ENCODE measurements around the gene KIRREL3. TPM values are rescaled to one million over a fixed set of nuclear protein-coding genes. Genes with fewer than 3 reads are reported as not detected.

KIRREL3 gene
- total and polyA plus RNA-seq, 9 of the 15 experiments (the other 6 are each of a cell fraction or from before 2014, with no cell fraction given) = 0.04 to 0.10 TPM; not detected in 7

DNA sequence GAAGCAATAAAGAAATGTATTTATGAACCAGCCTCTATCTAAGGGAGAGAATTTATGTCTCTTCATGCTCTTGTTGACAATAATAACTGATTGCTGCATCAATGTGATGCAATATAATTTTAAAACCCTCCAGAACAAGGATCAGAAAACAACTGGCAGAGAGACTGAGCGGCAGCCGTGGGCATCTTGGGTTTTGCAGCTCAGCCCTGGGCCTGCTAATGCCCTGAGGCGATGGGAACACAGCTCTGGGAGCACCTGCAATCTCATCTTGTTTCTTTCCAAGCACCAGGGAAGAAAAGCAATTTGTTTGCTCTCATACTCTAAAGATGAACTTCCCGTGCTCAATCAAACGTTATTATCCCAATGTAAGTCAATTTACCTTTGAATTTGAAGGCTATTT, 399.4 kb downstream of the KIRREL3 start:
- no peaks in the 10 kb centered on the region for H3K79me2 ChIP-seq (ENCODE audit: control insufficient read depth, insufficient read depth, low read length)
- intact Hi-C loops (cut with micrococcal nuclease) (loop anchor here (10.0 kb wide), 1 partner anchor 156 kb away; no protein-coding TSS in a partner anchor), in situ Hi-C loops (cut with MboI) (no loop called here)

More for the DNA sequence above, 399.4 kb downstream of the KIRREL3 start:
- Histone ChIP-seq H3K4me3 (no peak overlapping the region), H4K20me1 (replicated peaks; ENCODE audit: control insufficient read depth, insufficient read depth, low read length) (no peaks in the 10 kb centered on the region; the same call in 1 of the 2 replicates), H3K4me2 (ENCODE audit: insufficient read depth, low read length) (no peak overlapping the region), H3K9ac (ENCODE audit: insufficient read depth in 1 of 2, low read depth in 2 of 2, low read length in 2 of 2) (no peak overlapping the region), H3K9me3 (replicated peaks; ENCODE audit: control insufficient read depth, insufficient read depth, low read depth, low read length) (no peaks in the 10 kb centered on the region), H3K9me1 (ENCODE audit: control insufficient read depth, insufficient read depth, low read length) (no peaks in the 10 kb centered on the region), H3K27me3 (ENCODE audit: control insufficient read depth in 2 of 2, insufficient read depth in 2 of 2, low read length in 2 of 2) (peaks cover 3 to 34% of the 10 kb centered on the region in 2 experiments; a peak in 4 of 5 replicates), H3K27ac (ENCODE audit: extremely low read depth, low read depth, low read length) (no peak overlapping the region), H2AFZ (ENCODE audit: low read depth, low read length) (no peak overlapping the region), H3K4me1 (replicated peaks in 1 of 2; ENCODE audit: control insufficient read depth in 2 of 2, insufficient read depth in 2 of 2, low read length in 2 of 2) (no peaks in the 10 kb centered on the region), H3K36me3 (ENCODE audit: control insufficient read depth, insufficient read depth, low read length) (no peaks in the 10 kb centered on the region)
- FAIRE-seq = no peak
- 0% methylated on average over 5 of the region's 5 CpGs for WGBS (ENCODE audit: insufficient coverage, low coverage, missing lambda C conversion rate)
- POLR2A ChIA-PET = no interaction called here
- no peak for DNase-seq (ENCODE audit: extremely low read depth in 1 of 4, low spot score in 3 of 4)
- CTCF ChIA-PET (ENCODE audit: low intra/inter-chr PET ratio) = no interaction called here
- no TSS peak for BruUV-seq (replicated peaks)
- no peak for ATAC-seq
- no peak for TF ChIP-seq PTTG1 (tag; IDR thresholded peaks at IDR 0.05; ENCODE audit: low read depth)
- TF ChIP-seq, protein P1, sequence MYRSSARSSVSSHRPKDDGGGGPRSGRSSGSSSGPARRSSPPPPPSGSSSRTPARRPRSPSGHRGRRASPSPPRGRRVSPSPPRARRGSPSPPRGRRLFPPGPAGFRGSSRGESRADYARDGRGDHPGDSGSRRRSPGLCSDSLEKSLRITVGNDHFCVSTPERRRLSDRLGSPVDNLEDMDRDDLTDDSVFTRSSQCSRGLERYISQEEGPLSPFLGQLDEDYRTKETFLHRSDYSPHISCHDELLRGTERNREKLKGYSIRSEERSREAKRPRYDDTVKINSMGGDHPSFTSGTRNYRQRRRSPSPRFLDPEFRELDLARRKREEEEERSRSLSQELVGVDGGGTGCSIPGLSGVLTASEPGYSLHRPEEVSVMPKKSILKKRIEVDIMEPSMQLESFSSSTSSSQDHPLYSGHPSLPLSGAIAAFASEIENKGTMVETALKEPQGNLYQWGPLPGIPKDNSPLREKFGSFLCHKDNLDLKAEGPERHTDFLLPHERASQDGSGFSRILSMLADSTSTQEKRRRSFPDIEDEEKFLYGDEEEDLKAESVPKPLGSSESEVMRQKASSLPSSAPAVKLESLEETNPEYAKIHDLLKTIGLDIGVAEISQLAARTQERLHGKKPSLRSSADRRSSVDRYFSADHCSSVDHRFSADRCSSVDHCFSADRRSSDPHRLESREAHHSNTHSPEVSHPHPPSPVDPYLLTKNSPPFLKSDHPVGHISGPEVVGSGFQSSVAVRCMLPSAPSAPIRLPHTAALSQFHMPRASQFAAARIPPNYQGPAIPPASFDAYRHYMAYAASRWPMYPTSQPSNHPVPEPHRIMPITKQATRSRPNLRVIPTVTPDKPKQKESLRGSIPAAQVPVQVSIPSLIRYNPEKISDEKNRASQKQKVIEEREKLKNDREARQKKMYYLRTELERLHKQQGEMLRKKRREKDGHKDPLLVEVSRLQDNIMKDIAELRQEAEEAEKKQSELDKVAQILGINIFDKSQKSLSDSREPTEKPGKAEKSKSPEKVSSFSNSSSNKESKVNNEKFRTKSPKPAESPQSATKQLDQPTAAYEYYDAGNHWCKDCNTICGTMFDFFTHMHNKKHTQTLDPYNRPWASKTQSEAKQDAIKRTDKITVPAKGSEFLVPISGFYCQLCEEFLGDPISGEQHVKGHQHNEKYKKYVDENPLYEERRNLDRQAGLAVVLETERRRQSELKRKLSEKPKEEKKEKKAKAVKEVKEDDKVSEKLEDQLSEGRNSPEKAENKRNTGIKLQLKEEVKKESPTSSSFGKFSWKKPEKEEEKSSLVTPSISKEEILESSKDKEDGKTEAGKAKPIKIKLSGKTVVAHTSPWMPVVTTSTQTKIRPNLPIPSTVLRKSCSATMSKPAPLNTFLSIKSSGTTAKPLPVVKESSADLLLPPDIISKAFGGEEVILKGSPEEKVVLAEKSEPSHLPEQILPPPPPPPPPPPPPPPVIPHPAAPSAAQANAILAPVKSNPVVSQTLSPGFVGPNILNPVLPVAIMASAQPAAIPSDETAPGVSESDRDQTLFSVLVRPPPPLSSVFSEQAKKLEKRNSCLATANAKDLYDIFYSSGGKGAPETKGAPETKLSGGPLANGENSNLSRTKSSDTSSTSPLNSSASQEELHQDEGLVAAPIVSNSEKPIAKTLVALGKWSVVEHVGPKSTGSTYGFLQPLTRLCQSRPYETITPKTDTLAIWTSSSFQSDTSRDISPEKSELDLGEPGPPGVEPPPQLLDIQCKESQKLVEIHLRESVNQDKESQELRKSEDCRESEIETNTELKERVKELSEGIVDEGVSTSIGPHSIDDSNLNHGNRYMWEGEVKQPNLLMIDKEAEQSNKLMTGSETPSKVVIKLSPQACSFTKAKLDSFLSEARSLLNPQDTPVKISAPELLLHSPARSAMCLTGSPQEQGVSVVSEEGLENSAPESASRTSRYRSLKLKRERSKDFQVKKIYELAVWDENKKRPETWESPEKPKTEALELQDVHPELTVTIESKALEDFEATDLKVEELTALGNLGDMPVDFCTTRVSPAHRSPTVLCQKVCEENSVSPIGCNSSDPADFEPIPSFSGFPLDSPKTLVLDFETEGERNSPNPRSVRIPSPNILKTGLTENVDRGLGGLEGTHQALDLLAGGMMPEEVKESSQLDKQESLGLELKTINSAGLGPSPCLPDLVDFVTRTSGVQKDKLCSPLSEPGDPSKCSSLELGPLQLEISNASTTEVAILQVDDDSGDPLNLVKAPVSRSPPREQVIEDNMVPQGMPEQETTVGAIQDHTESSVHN (IDR thresholded peaks at IDR 0.05; ENCODE audit: borderline replicate concordance in 1 of 2, low read depth in 1 of 2) = no peak
- no peak for TF ChIP-seq ZSCAN29 (IDR thresholded peaks at IDR 0.05)
- TF ChIP-seq POLR2B (IDR thresholded peaks at IDR 0.05; ENCODE audit: low read depth, partially characterized antibody) = no peak
- TF ChIP-seq ZNF311 (CRISPR knock-in tag; IDR thresholded peaks at IDR 0.05) = no peak
- no peak for TF ChIP-seq MCM2 (IDR thresholded peaks at IDR 0.05; ENCODE audit: low read depth)
- TF ChIP-seq, protein P2, sequence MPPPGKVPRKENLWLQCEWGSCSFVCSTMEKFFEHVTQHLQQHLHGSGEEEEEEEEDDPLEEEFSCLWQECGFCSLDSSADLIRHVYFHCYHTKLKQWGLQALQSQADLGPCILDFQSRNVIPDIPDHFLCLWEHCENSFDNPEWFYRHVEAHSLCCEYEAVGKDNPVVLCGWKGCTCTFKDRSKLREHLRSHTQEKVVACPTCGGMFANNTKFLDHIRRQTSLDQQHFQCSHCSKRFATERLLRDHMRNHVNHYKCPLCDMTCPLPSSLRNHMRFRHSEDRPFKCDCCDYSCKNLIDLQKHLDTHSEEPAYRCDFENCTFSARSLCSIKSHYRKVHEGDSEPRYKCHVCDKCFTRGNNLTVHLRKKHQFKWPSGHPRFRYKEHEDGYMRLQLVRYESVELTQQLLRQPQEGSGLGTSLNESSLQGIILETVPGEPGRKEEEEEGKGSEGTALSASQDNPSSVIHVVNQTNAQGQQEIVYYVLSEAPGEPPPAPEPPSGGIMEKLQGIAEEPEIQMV (tag; conservative IDR thresholded peaks at IDR 0.05; ENCODE audit: low read depth) = no peak
- no peak for TF ChIP-seq SRSF9 (IDR thresholded peaks at IDR 0.05; ENCODE audit: borderline replicate concordance, low read depth, low read length)
- TF ChIP-seq THRAP3 (IDR thresholded peaks at IDR 0.05; ENCODE audit: borderline replicate concordance) = no peak
- TF ChIP-seq ESRRB (CRISPR knock-in tag; IDR thresholded peaks at IDR 0.05; ENCODE audit: borderline replicate concordance) = no peak
- TF ChIP-seq CREM (IDR thresholded peaks at IDR 0.05; ENCODE audit: low read depth) = no peak
- no peak for TF ChIP-seq TRIM24 (IDR thresholded peaks at IDR 0.05)

Measured in K562 (cell line).